Stimulated activated CD4-positive, alpha-beta T cell treated with anti-CD3 and anti-CD28 coated beads, TNF-alpha, amount 100 ng/mL, for 1 hour (primary cell): ENCODE results near the gene PSMC5.
"Not testable (repeated sequence)": the region's sequence is repeated elsewhere in the genome, so short reads cannot be mapped to it uniquely, and the experiment has no call there.

ENCODE experiments used
- DNase-seq, 3 donors: peaks; one replicate each; pipeline ENCODE4 v3.0.0-alpha.2; 2020; ENCODE audit warnings: low read depth in 3 of 3, low spot score in 1 of 3

Gene PSMC5

DNA sequence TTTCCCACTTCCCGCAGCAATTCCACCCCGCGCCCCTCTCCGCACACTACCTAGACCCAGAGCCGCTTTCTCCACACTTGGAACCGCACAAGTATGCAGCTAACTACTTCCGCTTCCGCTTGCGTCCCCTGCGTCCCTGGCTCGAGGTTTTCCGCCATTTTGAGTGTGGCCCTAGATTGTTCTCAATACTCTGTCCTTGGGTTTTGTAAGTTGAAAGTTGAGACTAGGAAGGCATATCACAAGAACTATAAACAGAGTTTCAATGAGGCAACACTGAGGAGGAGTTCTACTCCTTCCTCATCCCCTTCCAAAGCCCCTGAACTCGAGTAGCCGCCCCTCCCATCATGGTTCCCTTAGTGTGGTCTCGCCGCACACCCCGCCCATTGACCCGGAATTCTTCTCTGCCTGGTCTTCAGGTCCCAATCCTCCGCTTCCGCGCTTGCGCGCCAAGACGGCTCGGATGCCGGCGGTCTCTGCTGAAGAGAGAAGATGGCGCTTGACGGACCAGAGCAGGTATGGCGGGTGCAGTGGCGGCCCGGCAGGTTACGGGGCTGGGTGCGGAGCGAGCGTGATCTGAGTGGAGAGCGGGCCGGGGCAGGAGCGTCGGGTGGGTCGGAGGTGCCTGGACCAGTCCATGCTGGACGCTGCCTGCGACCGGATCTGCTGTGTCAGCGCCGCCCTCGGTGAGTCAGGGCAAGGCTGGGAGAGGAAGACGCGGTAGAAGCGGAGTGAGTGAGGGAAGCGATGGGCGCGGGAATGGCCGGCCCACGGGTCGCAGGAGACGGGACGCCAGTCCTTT, at the start of gene PSMC5, which contains the start of gene FTSJ3:
TSS of gene PSMC5 (plus strand) at position 430 of the 799 bp plus-strand sequence. CDS start at position 490, 60 bp downstream.
TSS of gene FTSJ3 (minus strand) at position 662 of the 799 bp plus-strand sequence. CDS start 761 bp downstream, outside the sequence.
- DNase-seq, result peak; percentile 86 to 88 (median 86)

- DNase-seq, result no peak
Observed at GRCh38 chr17:63780507-63780906, 46.7 kb upstream of the PSMC5 start.

- no peak for DNase-seq
Observed at GRCh38 chr17:63780928-63781327, 46.3 kb upstream of the PSMC5 start.

DNA sequence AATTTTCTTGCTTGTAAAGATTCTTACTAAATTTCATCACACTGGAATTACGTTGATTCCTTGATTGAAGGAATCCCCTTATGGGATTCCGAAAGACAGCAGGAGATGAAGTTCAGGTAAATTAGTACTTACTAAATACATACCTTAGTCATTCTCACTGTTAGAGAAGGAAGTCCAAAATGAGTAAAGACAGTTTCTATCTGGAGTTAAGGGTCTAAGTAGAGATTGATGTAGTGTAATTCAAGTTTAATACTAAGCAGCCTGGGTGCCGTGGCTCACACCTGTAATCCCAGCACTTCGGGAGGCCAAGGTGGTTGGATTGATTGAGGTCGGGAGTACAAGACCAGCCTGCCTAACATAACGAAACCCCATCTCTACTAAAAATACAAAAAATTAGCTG, 43.7 kb upstream of the PSMC5 start:
- no peak for DNase-seq

- DNase-seq, result no peak
Observed at GRCh38 chr17:63785556-63785955, 41.7 kb upstream of the PSMC5 start.

- DNase-seq, result no peak
Observed at GRCh38 chr17:63786117-63786516, 41.1 kb upstream of the PSMC5 start.

- no peak for DNase-seq
Observed at GRCh38 chr17:63786971-63787711, 40.1 kb upstream of the PSMC5 start.

GRCh38 chr17:63790057-63790456, 37.2 kb upstream of the PSMC5 start:
- DNase-seq, result no peak

GRCh38 chr17:63792055-63792729, 35.0 kb upstream of the PSMC5 start:
- DNase-seq, result no peak

- not testable (repeated sequence) for DNase-seq
Observed at GRCh38 chr17:63796375-63796774, 30.9 kb upstream of the PSMC5 start.

- no peak for DNase-seq
Observed at GRCh38 chr17:63798572-63799106, 28.6 kb upstream of the PSMC5 start.

- no peak for DNase-seq
Observed at GRCh38 chr17:63800783-63801182, 26.4 kb upstream of the PSMC5 start.

GRCh38 chr17:63804328-63804727, 22.9 kb upstream of the PSMC5 start:
- DNase-seq, result no peak

DNA sequence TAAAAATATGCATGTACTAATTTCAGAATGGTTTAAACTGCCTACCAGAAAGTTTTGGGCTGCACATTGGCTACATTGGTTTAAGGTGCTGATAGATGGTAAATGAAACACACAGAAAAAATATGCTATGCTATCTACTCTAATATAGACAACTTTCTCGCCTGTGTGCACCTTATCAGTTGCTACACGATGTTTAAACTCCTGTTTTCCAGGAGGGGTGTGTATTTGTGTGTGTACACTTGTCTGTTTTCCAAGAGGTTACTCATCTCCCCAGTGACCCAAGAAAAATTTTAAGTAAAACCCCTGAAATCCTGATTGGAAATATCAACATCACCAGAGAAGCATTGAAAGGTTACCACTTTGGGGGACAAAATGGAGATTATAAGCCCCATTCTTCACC, 21.6 kb upstream of the PSMC5 start:
- no peak for DNase-seq

GRCh38 chr17:63809970-63810369, 17.3 kb upstream of the PSMC5 start:
- no peak for DNase-seq

DNA sequence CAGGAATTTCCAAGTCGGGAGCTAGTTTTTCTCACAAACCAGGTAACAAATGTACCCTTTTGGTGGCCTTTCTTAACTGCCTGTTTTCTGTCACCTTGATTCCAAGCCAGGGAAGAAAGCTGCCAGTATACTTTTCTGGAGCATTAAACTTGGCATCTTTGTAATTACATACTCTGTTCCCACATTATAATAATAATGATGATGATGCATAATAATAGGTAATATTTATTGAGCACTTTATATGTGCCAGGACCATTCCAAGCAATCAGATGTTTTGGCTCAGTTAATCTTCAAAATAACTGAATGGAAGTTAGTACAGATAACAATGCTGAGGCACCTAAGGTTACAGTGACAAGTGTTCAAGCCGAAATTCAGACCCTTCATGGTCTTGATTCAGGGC, 11.1 kb upstream of the PSMC5 start:
- DNase-seq, result no peak

- no peak for DNase-seq
Observed at GRCh38 chr17:63816669-63817068, 10.6 kb upstream of the PSMC5 start.

DNA sequence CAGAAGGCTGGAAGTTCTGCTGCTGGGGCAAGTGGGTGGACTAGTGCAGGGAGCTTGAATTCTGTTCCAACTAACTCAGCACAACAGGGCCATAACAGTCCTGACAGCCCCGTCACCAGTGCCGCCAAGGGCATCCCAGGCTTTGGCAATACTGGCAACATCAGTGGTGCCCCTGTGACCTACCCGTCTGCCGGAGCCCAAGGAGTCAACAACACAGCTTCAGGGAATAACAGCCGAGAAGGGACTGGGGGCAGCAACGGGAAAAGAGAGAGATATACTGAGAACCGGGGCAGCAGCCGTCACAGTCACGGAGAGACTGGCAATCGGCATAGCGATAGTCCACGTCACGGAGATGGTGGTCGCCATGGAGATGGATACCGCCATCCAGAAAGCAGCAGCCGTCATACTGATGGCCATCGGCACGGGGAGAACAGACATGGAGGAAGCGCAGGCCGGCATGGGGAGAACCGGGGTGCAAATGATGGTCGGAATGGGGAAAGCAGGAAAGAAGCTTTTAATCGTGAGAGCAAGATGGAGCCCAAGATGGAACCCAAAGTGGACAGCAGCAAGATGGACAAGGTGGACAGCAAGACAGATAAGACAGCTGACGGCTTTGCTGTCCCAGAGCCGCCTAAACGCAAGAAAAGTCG, 9.4 kb upstream of the PSMC5 start:
- no peak for DNase-seq

- no peak for DNase-seq
Observed at GRCh38 chr17:63819131-63819530, 8.1 kb upstream of the PSMC5 start.

DNA sequence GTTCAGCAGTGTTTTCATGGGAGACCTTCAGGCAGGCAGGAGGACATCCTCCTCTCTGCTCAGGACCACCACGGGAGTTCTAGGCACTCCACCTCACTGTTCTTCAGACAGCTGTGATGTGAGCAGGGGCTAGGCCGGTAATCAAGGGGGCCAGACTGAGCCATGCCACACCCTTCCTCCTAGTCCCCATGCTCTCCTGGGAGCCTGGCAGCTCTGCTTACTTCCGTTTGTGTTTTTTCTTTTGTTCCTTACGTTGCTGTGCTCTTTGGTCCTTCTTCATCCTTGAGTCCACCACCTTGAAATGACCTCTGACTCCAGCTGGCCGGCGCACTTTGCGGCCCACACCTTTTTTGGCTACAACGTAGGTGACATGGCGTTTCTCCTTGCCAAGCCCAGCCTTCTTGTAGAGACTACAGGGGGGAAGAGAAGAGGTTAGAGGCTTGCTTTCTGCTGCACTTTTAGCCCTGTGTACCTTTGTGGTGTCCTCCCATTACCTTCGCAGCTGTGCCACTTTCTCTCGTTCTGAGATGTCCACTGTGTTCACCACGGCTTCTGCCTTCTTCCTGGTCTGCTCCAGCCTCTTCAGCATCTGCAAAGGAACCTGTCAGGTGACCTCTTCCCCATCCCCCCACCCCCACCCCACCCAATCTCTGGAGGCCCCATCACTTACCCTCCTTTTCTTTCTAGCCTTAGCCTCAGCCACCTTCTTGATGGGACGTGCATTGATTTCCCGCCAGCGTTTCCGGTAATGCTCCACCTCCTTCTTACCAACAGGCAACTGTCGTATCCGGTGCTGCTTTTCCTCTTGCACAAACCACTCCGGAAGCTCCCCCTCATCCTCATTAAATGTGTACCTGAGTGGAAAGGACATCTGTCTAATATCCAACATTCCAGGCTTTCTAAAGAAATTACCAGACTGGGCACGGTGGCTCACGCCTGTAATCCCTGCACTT, 7.4 kb upstream of the PSMC5 start:
- DNase-seq, result no peak
